Right lung (tissue), 5 donors: ENCODE measurements around the gene ZNF513. TPM values are rescaled to one million over a fixed set of nuclear protein-coding genes. Genes with fewer than 3 reads are reported as not detected.

Experiments used
- DNase-seq, 2 donors: peaks; one replicate each; pipeline ENCODE4 v3.0.0-alpha.2; 2013
- polyA plus RNA-seq, 5 donors: library from polyadenylated mRNA; unstranded; fragments of 120-200 nt; gene quantifications; one replicate each; pipeline versions ENCODE4 v1.2.1 to v1.2.3, GENCODE V29; 2013; ENCODE audit warnings: inconsistent platforms in 1 of 5, low replicate concordance in 1 of 5; ENCODE audit not compliant: insufficient read length in 5 of 5, insufficient read depth in 1 of 5

ZNF513 gene
- polyA plus RNA-seq, 5 donors: 12.4 to 23.3 (median 14.5) TPM

GRCh38 chr2:27390822-27391679 is 10.5 kb upstream of the ZNF513 start:
- no peak for DNase-seq

- no peak for DNase-seq
Observed at GRCh38 chr2:27381577-27382181, 1.1 kb upstream of the ZNF513 start.

DNA sequence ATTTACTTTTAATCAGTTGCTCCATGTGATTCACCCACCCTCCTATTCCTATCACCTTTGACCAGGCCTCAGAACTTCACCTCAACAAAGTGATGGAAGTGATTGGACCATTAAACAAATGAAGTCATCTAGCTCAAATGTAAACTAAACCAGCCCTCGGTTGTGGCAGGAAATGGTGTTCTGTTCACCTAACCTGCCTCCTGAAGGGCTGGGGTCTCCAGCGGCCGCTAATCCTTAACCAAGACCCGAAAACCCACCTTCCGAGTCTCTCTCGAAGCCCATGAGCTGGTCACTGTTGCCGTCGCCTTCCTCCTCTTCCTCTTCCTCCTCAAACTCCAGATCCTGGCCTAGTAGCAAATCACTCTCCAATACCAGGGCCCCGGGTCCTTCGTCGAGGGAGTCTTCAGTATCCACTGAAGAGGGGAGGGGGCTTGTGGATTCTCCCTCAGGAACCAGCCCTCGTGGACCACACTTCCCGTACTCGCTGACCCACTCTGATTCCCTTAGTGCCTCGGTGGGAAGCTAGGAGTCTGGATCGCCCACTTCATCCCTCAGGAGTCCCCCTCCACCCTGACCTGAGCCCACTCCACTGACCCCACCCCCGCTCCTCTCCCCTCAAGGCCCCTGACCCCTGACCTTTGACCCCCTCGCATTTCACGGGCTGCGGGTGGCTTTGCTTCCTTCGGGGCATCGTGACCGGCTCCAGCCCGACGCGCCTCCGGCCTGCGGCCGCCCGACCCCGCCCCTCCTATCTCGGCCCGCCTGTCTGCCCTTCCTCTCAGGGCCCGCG is 503 bp downstream of the ZNF513 start:
- peak; percentile 45 to 46 for DNase-seq

GRCh38 chr2:27379383-27379835 is 1.1 kb downstream of the ZNF513 start:
- no peak for DNase-seq

DNA sequence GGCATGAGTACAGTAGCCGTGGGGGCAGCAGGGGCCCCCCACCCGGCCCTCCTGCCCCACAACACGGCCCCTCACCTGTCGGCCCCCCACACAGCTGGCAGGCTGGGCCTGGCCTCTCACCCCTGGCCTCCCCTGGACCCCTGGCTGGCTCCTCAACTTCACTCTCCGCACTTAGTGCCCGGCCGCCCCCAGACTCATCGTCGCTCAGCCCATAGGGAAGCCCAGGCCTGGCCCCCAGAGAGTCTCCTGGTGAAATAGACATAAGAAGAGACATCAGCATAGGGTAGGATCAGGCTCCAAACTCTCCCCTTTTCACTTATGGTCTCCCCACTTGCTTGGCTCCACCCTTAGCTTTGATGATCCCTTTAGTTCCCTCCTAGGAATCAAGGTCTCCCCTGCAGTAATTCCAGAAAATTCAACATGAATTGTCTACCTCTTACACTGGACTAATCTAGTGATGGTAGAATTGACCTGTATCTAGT is 1.7 kb downstream of the ZNF513 start:
- DNase-seq: no peak

- DNase-seq: no peak
Observed at GRCh38 chr2:27378096-27378808, 2.3 kb downstream of the ZNF513 start.

DNA sequence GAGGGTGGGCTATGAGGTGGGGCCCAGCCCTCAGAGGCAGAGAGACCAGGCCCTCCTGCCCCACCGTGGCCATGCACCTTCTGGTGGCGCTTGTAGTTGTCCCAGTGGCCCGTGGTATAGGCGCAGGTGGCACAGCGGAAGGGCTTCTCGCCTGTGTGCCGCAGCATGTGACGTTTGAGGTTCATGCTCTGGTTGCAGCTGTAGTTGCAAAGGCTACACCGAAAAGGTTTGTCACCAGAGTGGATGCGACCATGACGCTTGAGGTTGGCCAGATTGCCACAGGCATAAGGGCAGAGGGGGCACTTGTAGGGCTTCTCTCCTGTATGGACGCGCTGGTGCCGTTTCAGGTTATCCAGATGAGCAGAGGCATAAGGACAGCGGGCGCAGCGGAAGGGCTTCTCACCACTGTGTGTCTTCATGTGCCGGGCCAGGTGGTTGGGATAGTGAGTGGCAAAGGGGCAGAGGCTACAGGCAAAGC is 2.9 kb downstream of the ZNF513 start:
- DNase-seq: no peak

DNA sequence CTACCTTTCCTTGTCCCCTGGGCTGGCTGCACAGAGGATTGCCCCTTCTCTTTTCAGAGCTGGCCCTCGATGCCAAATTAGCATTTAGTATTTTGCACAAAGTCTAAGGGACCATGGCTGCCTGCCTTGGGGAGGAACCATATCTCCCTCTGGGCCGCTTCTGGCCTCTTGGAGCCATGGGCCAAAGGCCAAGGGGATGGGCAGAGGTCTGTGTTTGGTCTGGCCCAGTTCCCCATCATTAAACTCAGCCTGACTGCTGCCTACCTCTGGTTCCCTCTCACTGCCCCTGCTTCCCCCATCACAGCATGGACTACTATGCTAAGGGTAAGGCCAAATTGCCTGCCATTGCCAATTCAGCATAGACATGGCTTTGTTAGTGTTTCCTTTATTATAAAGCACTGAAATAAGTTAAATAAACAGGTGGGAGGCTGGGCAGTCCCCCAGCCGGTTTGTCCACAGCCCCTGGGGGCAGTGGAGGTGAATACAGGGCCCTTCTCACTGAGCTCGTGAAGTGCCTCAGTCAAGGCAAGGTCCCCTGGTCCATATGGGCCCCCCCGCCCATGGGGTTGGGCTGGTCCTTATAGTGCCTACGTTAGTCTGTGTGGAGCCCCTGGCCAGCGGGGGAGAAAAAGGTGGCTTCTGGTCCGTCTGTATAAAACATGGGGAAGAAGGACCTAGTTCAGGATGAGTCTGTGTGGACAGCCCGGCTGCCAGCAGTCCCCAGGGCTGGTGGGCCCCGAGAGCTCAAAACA is 3.5 kb downstream of the ZNF513 start:
- DNase-seq: no peak

GRCh38 chr2:27376151-27376865 is 4.2 kb downstream of the ZNF513 start:
- DNase-seq: no peak

- DNase-seq: no peak
Observed at GRCh38 chr2:27375513-27376099, 4.9 kb downstream of the ZNF513 start.

GRCh38 chr2:27373567-27373966 is 7.0 kb downstream of the ZNF513 start:
- DNase-seq: no peak

DNA sequence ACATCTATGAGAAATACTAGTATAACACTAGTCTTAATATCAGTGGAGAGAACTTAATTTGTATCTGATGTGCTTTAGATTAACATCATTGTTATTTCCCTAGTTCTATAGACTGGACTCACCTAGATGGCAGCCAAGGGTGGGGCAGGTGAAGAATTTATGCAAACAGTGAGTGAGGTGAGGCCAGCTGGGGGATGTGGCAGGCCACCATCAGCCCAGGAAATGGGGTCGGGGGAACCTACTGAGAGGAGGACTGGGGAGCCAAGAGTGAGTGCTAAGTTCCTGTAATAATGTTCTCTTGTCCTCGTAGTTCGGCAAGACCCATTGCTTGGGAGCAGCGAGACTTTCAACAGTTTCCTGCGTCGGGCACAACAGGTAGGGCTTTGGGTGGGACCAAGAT is 7.6 kb downstream of the ZNF513 start:
- DNase-seq: no peak

DNA sequence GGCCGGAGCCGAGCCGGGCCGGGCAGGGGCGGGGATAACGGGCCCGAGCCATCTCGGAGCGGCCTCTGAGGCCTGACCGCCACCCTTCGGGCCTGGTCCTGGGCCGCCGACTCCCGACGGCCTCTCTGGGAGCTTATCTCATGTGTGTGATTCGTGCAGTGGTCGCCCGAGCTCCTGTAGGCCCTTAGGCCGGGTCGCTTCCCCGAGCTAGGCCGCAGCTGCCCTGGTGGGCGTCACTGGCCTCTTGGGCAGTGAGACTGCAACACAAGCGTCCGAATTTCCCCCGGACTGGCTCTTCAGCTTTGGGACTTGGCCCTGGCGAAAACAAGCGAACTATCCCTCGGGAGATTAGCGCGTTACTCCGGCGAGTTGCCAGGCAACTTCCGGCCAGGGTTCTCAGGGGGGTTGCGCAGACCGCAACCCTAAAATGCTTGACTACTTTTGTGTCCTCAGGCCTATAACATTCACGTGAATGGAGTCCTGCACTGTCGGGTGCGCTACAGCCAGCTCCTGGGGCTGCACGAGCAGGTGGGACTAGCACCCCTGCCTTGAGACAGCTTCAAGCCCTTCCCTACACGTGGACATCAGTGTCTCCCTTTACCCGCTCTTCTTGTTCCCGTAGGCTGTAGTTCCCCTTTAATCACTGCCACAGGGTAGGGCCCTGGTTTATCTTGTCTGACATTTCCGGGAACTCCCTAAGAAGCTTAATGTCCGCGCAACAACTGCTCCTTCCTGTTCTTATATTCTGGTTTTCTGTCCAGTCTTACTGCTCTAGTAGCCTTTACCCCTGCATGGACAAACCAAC is 9.5 kb downstream of the ZNF513 start:
- peak in 1 of 2 donors; percentile 28 for DNase-seq

- peak; percentile 99 for DNase-seq
Observed at GRCh38 chr2:27370026-27370815, 10.3 kb downstream of the ZNF513 start, which contains the start of the genes EIF2B4 and SNX17. TSS of gene EIF2B4 (minus strand) at chr2:27370338. CDS start at chr2:27370314, 24 bp downstream. TSS of gene SNX17 (plus strand) at chr2:27370616. CDS start at chr2:27370744, 128 bp downstream.

- no peak for DNase-seq
Observed at GRCh38 chr2:27369471-27370025, 11.0 kb downstream of the ZNF513 start.

DNA sequence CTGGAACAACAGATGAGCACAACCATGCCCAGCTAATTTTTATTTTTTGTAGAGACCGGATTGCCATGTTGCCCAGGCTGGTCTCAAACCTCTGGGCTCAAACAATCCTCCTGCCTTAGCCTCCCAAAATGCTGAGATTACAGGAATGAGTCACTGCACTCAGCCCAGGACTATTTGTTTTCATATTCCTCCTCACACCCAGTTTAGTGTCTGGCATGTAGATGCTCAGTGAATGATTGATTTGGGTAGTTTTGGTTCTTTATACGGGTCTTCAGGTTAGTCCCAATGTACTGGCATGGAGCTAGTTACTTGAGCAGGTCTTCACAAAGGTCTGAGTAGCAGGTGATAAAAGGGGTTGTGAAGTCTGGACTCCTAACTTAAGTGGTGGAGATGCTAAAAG is 16.6 kb downstream of the ZNF513 start:
- no peak for DNase-seq
